Retinal pigment epithelial cell (primary cell): ENCODE results near the gene ATOSB.

ENCODE experiments used
- DNase-seq: peaks from one replicate; pipeline ENCODE4 v3.0.0-alpha.2; 2010; ENCODE audit warnings: low read depth
- H3K4me3 ChIP-seq: 2 replicates; pipeline ENCODE4 v1.5.1; 2011; ENCODE audit warnings: mild to moderate bottlenecking, low read length, control low read depth, moderate library complexity
- CTCF ChIP-seq: conservative IDR thresholded peaks from 2 replicates; pipeline ENCODE4 v1.5.1; 2011; ENCODE audit warnings: low read depth, low read length, control low read depth, inconsistent platforms

ATOSB gene

GRCh38 chr9:35111001-35111933, 4.4 kb downstream of the ATOSB start:
- DNase-seq, result peak; percentile 97
- TF ChIP-seq CTCF, result no peak
- peak overlapping the region; percentile 88 for H3K4me3 ChIP-seq

GRCh38 chr9:35110327-35110761, 5.3 kb downstream of the ATOSB start:
- DNase-seq, result peak; percentile 77
- TF ChIP-seq CTCF, result no peak
- H3K4me3 ChIP-seq, result peak overlapping the region; percentile 88

- no peak for TF ChIP-seq CTCF
- no peak overlapping the region for H3K4me3 ChIP-seq
- DNase-seq, result no peak
These were observed 6.6 kb downstream of the ATOSB start for GRCh38 chr9:35108946-35109575.

- TF ChIP-seq CTCF, result no peak
- no peak overlapping the region for H3K4me3 ChIP-seq
These were observed 7.2 kb downstream of the ATOSB start for GRCh38 chr9:35108461-35108860.

GRCh38 chr9:35107297-35108290, 8.1 kb downstream of the ATOSB start:
- TF ChIP-seq CTCF, result no peak
- H3K4me3 ChIP-seq, result no peak overlapping the region
- DNase-seq, result no peak

More at GRCh38 chr9:35108461-35108860, 7.2 kb downstream of the ATOSB start:
- DNase-seq, result no peak

GRCh38 chr9:35106343-35106730, 9.3 kb downstream of the ATOSB start:
- TF ChIP-seq CTCF, result no peak
- DNase-seq, result no peak
- no peak overlapping the region for H3K4me3 ChIP-seq
